HG03280 (cell line): ENCODE measurements around the gene SUPT20HL2.
"Not testable (repeated sequence)": the region's sequence is repeated elsewhere in the genome, so short reads cannot be mapped to it uniquely, and the experiment has no call there.

Experiments used
- ATAC-seq: cut with Tn5 transposase; IDR thresholded peaks from one replicate; pipeline ENCODE4 v1.9.1; 2021; ENCODE audit warnings: mild to moderate bottlenecking, moderate library complexity; ENCODE audit not compliant: unreplicated experiment

The SUPT20HL2 gene

GRCh38 chrX:24314019-24314635 lies at the start of gene SUPT20HL2:
Gene SUPT20HL2, minus strand, starts transcription at chrX:24314069. Its CDS starts 754 bp downstream, at chrX:24313315.
- no peak for ATAC-seq

DNA sequence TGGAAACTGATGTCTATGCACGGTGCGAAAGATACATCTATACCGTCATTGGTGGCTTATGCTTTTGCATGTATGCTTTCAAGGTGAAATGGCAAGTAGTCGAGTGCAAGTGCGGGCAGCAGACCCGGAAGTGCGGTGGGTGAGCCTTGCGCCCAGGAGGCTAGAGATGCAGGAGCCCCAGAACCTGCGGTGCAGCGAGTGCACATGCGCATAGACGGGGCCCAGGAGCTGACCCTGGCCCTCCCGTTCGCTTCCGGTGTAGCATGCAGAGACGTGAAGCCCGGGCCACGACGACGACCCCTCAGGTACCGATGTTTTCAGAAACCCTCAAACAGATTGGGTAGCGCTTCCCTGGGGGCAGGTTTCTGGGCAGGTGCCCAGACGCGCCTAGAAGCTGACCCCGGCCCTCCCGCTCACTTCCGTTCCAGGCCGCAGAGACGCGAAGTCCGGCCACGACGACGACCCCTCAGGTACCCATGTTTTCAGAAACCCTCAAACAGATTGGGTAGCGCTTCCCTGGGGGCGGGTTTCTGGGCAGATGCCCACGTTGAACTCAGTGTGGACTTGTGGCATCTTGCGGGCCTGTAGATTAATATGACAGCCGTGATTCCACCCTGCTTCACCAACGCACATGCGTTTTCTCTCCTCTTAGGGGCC lies 48.3 kb upstream of the SUPT20HL2 start:
- ATAC-seq, result not testable (repeated sequence)

DNA sequence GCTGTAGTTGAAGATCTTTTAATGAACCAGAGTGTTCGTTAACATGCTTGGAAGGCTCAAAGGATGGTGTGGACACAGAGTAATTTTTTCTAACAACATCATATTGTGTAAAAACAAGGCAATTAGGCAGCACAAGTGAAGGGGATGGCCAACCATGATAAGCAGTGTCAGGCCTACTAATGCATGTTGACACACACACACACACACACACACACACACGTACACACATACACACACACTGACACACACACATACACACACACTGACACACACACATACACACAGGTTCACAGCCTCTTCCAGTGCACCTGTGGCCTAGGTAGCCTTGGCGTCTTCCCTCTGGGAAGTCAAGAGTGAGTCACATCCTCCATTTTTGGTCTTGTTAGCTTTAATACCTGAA lies 46.4 kb upstream of the SUPT20HL2 start, which contains the start of gene SUPT20HL1:
SUPT20HL1 (plus strand) TSS at position 368 of the 400 bp plus-strand sequence. CDS start 2,122 bp downstream, outside the sequence.
- no peak for ATAC-seq

DNA sequence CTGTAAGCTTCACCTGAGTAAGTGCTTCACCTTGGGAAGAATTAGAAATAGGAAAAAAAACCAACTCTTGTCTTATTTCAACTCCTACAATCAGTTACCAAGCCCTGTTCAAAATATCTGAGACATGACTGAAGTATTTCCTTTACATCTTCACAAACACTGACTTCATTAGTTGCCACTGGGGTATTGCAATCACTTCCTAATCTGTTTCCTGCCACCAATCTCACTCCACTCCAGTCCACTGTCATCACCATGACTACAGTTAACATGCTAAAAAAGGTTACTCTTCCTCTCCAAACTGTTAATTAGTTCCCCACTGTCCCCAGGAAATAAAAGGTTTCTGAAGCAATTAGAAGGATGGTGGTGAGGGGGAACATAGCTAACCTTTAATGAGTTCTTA lies 43.2 kb upstream of the SUPT20HL2 start:
- no peak for ATAC-seq

DNA sequence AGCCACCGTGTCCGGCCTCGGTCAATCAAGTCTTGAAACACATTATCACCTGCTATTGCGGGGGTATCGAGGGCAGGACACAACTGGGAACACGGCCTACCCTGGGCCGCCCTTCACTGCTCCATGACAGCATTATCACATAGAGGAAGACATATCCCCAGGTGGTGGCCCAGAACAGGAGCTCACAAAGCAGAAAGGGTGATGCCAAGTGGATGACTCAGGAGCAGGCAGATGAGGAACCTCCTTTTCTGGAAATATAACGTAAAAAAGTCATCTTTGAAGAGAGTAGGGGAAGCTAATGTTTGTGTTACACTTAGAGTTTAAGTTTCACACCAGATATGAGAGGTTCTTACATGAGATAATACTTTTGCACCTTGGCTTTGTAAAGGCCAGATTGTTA lies 41.2 kb upstream of the SUPT20HL2 start:
- no peak for ATAC-seq

DNA sequence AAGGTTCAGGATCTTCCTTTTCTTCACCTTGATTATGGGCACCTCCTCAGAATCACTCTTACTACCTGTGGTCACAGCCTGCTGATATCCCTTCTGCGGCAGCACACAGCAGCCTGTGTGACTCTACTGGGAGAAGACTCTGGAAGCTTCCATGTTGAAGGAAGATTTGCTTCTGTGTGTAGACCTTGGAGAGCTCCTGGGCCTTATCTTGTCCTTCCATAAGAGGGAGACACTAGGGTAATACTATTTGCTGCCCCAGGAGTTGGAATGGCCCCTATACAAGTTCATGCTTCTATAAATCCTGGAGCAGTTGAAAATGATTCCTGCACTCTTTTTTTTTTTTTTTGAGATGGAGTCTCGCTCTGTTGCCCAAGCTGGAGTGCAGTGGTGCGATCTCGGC lies 36.3 kb upstream of the SUPT20HL2 start:
- no peak for ATAC-seq

DNA sequence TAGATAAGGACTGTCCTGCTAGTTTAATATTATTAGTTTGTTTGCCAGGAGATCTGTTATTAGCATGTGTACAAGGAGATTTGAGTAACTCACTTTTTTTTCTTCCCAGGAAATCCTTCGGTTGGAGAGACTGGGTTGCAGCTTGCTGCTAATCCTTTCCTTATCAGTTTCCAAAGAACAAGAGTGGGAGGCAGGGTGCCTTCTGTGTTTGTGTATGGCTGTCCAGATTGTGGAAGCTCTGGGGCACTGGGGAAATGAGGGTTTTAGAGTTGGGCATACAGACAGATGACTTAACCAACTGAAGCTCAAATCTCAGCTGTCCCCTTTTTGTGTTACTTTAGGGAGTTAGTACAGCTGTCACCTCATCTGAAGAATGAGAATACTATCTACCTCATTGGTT lies 34.0 kb upstream of the SUPT20HL2 start:
- no peak for ATAC-seq

- ATAC-seq, result no peak
These were observed 29.9 kb upstream of the SUPT20HL2 start for GRCh38 chrX:24343719-24344118.

GRCh38 chrX:24341795-24342194 lies 27.9 kb upstream of the SUPT20HL2 start:
- no peak for ATAC-seq

- ATAC-seq, result no peak
These were observed 26.6 kb upstream of the SUPT20HL2 start for GRCh38 chrX:24340501-24340900.

DNA sequence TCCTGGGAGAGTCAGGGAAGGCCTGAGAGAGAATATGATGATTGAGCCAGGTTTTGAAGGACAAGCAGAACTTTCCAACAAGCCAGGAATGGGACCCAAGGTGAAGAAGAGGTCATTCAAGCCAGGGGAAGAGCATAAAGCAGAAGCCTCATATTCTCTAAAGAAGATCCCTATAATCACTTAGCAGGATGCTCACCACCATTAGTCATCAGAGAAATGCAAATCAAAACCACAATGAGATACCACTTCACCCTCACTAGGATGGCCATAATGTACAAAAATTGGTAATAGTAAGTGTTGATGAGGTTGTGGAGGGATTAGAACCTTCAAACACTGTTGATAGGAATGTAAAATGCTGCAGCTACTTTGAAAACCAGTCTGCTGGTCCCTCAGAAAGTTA lies 26.0 kb upstream of the SUPT20HL2 start:
- ATAC-seq, result no peak

DNA sequence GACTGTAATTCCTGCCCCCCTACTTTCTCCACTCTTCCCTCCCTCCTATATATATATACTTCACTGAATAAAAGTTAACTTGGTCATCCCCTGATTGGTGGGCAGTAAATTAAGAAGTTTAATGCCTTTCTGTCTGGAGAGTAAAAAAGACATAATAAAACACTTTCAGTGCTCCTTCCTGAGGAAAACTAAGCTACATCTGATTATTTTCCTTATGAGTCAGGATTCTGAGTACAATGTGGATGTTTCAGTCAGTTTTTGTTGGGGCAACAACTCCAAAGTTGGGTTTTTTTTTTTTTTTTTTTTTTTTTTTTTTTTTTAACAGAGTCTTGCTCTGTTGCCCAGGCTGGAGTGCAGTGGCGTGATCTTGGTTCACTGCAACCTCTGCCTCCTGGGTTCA lies 22.0 kb upstream of the SUPT20HL2 start:
- no peak for ATAC-seq

- no peak for ATAC-seq
These were observed 20.6 kb upstream of the SUPT20HL2 start for GRCh38 chrX:24334461-24334860.

GRCh38 chrX:24333371-24333770 lies 19.5 kb upstream of the SUPT20HL2 start:
- ATAC-seq, result no peak

GRCh38 chrX:24332878-24333277 lies 19.0 kb upstream of the SUPT20HL2 start:
- ATAC-seq, result no peak

GRCh38 chrX:24325231-24325630 lies 11.4 kb upstream of the SUPT20HL2 start:
- ATAC-seq, result no peak

DNA sequence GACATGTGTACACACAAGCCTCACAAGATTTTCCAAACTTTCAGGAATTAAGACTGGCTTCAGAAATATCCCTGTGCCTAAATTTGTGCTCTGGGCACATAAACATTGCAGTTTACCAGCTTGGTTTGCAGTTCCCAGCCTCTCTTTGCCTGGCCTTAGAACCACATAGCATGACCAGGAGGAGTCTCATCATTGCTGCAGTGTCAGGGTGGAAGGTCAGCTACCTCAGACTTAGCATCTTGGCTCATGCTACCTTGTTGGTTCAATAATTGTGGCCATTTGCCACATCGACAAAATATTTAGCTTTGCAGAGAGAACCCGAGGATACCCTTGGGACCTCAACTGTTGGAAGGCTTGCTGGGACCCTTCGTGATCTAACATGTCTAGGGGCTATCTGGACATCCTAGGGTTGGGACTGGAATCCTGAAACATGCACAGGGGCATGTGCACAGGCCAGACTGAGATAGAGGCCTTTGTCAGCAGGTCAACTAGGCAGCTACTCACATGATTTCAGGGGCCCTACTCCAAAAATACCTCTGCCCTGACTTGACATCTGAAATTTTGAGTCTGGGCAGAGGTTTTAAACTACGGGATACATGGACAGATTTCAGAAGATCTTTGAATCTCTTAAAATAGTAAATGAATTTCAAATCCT lies 8.0 kb upstream of the SUPT20HL2 start:
- no peak for ATAC-seq

DNA sequence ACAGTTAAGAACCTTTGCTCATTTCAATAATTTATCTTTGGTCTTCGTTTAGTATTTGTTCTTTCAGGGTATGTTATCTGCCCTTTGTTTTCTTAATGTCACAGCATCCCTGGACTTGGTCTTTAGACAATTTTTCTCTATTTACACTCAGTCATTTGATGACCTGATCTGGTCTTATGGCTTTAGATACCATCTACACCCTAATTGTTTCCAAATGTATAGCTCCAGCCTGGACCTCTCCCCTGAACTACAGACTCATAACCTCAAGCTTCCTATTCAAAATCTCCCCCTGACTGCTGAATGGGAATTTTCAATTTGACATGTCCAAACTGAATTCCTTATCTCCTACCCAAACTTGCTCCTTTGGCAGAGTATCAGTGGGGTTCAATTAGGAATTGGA lies 3.7 kb upstream of the SUPT20HL2 start:
- no peak for ATAC-seq

DNA sequence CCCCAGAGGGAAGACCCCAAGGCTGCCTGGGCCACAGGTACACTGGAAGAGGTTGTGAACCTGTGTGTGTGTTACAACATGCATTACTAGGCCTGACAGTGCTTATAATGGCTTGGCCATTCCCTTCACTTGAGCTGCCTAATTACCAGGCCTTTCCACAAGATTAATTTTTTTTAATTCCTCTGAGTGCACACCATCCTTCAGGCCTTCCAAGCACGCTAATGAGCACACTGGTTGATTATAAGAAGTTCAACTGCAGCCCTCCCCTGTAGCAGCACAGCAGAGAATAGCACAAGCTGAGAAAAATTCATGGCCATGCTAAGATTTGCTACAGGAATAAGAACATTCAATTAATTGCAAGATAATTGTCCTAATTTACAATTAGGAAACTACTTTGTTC lies 2.2 kb upstream of the SUPT20HL2 start:
- ATAC-seq, result no peak

GRCh38 chrX:24312249-24312607 lies 1.6 kb downstream of the SUPT20HL2 start:
- ATAC-seq, result not testable (repeated sequence)

- ATAC-seq, result not testable (repeated sequence)
These were observed 2.2 kb downstream of the SUPT20HL2 start for GRCh38 chrX:24311507-24312248.
